HFF-Myc (cell line): ENCODE results near the gene WDR7.
"Not testable (repeated sequence)": the region's sequence is repeated elsewhere in the genome, so short reads cannot be mapped to it uniquely, and the experiment has no call there.

Experiments used
- DNase-seq: peaks from one replicate; pipeline ENCODE4 v3.0.0-alpha.2; 2011; ENCODE audit warnings: low read depth; ENCODE audit errors: extremely low read depth
- H3K4me3 ChIP-seq: replicated peaks from 2 replicates; pipeline ENCODE4 v1.5.1; 2011; ENCODE audit warnings: low read depth, mild to moderate bottlenecking, control low read depth, low read length
- TF ChIP-seq, protein P1 (sequence below): IDR thresholded peaks from 2 replicates; pipeline ENCODE4 v1.5.1; 2012; ENCODE audit warnings: mild to moderate bottlenecking, low read depth, low read length, control low read depth; ENCODE audit errors: missing control alignments

WDR7 gene

DNA sequence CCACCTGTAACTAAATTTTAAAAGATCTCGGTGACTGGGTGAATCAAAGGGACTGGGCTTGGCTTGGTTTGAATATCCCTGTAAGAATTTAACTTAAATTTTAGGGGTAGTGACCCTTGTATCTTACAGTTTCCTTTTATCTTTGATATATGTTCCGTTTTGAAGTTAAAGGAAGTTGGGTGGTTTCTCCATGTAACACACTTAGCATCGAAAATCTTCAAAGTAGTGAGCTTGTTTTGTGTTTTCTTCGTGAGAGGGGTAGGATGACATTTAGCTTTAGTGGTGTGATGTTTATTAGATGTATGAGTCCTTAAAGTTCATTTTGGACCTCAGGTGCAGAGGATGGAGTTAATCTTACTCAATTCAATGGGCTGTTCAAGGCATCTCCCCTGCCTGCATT, 1.6 kb downstream of the WDR7 start:
- H3K4me3 ChIP-seq, result no peak overlapping the region
- no peak for DNase-seq
- TF ChIP-seq, protein P1, sequence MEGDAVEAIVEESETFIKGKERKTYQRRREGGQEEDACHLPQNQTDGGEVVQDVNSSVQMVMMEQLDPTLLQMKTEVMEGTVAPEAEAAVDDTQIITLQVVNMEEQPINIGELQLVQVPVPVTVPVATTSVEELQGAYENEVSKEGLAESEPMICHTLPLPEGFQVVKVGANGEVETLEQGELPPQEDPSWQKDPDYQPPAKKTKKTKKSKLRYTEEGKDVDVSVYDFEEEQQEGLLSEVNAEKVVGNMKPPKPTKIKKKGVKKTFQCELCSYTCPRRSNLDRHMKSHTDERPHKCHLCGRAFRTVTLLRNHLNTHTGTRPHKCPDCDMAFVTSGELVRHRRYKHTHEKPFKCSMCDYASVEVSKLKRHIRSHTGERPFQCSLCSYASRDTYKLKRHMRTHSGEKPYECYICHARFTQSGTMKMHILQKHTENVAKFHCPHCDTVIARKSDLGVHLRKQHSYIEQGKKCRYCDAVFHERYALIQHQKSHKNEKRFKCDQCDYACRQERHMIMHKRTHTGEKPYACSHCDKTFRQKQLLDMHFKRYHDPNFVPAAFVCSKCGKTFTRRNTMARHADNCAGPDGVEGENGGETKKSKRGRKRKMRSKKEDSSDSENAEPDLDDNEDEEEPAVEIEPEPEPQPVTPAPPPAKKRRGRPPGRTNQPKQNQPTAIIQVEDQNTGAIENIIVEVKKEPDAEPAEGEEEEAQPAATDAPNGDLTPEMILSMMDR, result no peak

DNA sequence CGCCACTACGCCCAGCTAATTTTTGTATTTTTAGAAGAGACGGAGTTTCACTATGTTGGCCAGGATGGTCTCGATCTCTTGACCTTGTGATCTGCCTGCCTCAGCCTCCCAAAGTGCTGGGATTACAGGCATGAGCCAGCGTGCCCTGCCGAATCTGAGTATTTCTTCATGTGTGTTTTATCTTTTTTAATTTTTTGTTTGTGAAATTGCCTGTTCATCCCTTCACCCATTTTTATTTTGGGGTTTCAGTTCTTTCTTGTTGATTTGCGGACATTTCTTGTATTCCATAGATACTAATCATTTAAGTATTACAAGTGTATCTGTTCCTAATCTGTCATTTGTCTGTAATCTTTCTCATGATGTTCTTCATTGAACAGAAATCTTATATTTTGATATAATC, 3.1 kb downstream of the WDR7 start:
- not testable (repeated sequence) for H3K4me3 ChIP-seq, DNase-seq

GRCh38 chr18:56658261-56658660, 7.1 kb downstream of the WDR7 start:
- no peak for DNase-seq
- H3K4me3 ChIP-seq, result no peak overlapping the region
- TF ChIP-seq, protein P1, result no peak

- H3K4me3 ChIP-seq, result no peak overlapping the region
- no peak for DNase-seq
- TF ChIP-seq, protein P1, result no peak
Observed at GRCh38 chr18:56659111-56659510, 8.0 kb downstream of the WDR7 start.

DNA sequence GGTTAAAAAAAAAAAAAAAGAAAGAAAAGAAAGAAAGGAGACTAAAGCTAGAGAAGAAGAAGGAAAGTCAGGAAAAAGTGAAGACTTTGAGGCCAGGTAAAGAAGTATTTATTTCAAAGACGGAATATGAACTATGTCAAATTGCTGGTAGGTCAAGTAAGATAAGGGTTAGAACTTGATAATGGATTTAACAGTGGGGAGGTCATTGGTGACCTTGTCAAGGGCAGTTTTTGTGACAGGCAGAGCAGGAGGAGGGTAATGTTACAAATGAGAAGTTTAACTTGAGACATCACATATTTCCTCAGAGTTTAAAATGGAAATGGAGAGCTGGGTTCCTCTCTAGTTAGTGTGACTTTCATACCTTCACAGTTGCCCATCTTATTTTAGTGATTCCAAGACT, 9.5 kb downstream of the WDR7 start:
- no peak for DNase-seq
- TF ChIP-seq, protein P1, result no peak
- H3K4me3 ChIP-seq, result no peak overlapping the region

- H3K4me3 ChIP-seq, result no peak overlapping the region
- TF ChIP-seq, protein P1, result no peak
- DNase-seq, result no peak
Observed at GRCh38 chr18:56661360-56662062, 10.4 kb downstream of the WDR7 start.

DNA sequence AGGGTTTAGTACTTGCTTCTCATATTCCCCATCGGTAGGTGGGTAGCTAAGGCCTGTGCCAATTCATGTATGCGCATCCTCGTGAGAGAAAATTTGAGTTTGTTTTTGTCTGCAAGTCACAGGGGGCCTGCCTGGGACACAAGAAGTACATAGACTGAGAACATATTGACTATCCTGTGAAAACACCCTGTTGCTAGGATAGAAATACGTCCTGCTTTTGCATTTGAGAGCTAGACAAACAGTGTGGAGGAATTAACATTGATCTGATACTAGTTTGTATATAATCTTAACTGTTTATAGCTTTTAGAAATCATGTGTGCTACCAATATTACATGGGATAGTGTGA, 10.9 kb downstream of the WDR7 start:
- TF ChIP-seq, protein P1, result no peak
- no peak for DNase-seq

More for the DNA sequence above, 10.9 kb downstream of the WDR7 start:
- H3K4me3 ChIP-seq, result no peak overlapping the region
